GM12878 (cell line): ENCODE data around the gene OPN5. TPM values are rescaled to one million over a fixed set of nuclear protein-coding genes. Genes with fewer than 3 reads are reported as not detected.

ENCODE experiments used
- ATAC-seq: fragments of 200-7000 bp; cut with Tn5 transposase; 3 replicates; pipeline ENCODE4 v1.9.1; 2020; ENCODE audit warnings: mild to moderate bottlenecking, moderate library complexity
- BruUV-seq: library from RNA; stranded (reverse); fragments of 400-500 nt; replicated peaks from 2 replicates; lab custom pipeline; 2021; lab: Mats Ljungman, UMichigan
- CTCF ChIA-PET: fragments of 300-600 bp; sonication (Branson Sonifier 250); formaldehyde crosslinking; extraction: SDS; loops from one replicate; lab custom pipeline; 2021; ENCODE audit warnings: inconsistent platforms; lab: Yijun Ruan, JAX
- POLR2A ChIA-PET: fragments of 350-600 bp; formaldehyde crosslinking; extraction: SDS; loops from one replicate; lab custom pipeline; 2021; ENCODE audit warnings: inconsistent platforms; lab: Charles Lee
- RAD21 ChIA-PET: fragments of 300-600 bp; sonication (Branson Sonifier 250); formaldehyde crosslinking; loops from one replicate; lab custom pipeline; 2023; ENCODE audit warnings: antibody characterized with exemption; ENCODE audit not compliant: unreplicated experiment; lab: Charles Lee
- SMC1A ChIA-PET: fragments of 300-600 bp; sonication (Branson Sonifier 250); formaldehyde crosslinking; loops from one replicate; lab custom pipeline; 2023; ENCODE audit not compliant: unreplicated experiment, uncharacterized antibody; lab: Charles Lee
- DNase-seq: peaks from one replicate; pipeline ENCODE4 v3.0.0-alpha.2; 2011; ENCODE audit warnings: low read depth, low spot score
- FAIRE-seq: peaks from 3 replicates; lab custom pipeline; 2011; peaks lifted over from hg19 to GRCh38; lab: Jason Lieb, UNC
- H2AFZ ChIP-seq: 2 replicates; pipeline ENCODE4 v1.6.0; 2011; ENCODE audit warnings: low read depth, low read length, control low read depth; ENCODE audit not compliant: control insufficient read depth
- H3K27ac ChIP-seq: 2 replicates; pipeline ENCODE4 v1.5.1; 2011; ENCODE audit warnings: control low read depth; ENCODE audit not compliant: control insufficient read depth, insufficient read depth
- H3K27me3 ChIP-seq, 2 experiments: replicated peaks in 1 of 2; 2 replicates each; pipeline versions ENCODE4 v1.6.0 to v1.6.1; 2011; ENCODE audit warnings: low read length in 1 of 2; ENCODE audit not compliant: control insufficient read depth in 2 of 2, insufficient read depth in 2 of 2
- H3K36me3 ChIP-seq, 2 experiments: 2 replicates each; pipeline ENCODE4 v1.5.1; 2011; ENCODE audit warnings: low read length in 1 of 2; ENCODE audit not compliant: control insufficient read depth in 2 of 2, insufficient read depth in 2 of 2
- H3K4me1 ChIP-seq: 2 replicates; pipeline ENCODE4 v1.6.1; 2011; ENCODE audit warnings: mild to moderate bottlenecking, low read length, moderate library complexity, mixed read lengths; ENCODE audit not compliant: control insufficient read depth, insufficient read depth
- H3K4me2 ChIP-seq: 2 replicates; pipeline ENCODE4 v1.6.0; 2011; ENCODE audit warnings: control low read depth; ENCODE audit not compliant: control insufficient read depth, insufficient read depth
- H3K4me3 ChIP-seq: fragments of 200-600 bp; sonication (generic); 2 replicates; pipeline ENCODE4 v1.5.1; 2016
- H3K79me2 ChIP-seq: 2 replicates; pipeline ENCODE4 v1.6.0; 2011; ENCODE audit warnings: low read length; ENCODE audit not compliant: control insufficient read depth, insufficient read depth
- H3K9ac ChIP-seq: 2 replicates; pipeline ENCODE4 v1.8.0; 2011; ENCODE audit warnings: low read length, control low read depth, mixed read lengths; ENCODE audit not compliant: control insufficient read depth, insufficient read depth
- H3K9me3 ChIP-seq: replicated peaks from 3 replicates; pipeline ENCODE4 v1.5.1; 2011; ENCODE audit warnings: mild to moderate bottlenecking, low read length; ENCODE audit not compliant: control insufficient read depth, insufficient read depth
- H4K20me1 ChIP-seq: 2 replicates; pipeline ENCODE4 v1.6.0; 2011; ENCODE audit not compliant: control insufficient read depth, insufficient read depth
- CBX5 ChIP-seq: sonication (generic); IDR thresholded peaks from 2 replicates; pipeline ENCODE4 v1.6.1; 2016; ENCODE audit warnings: low read depth, moderate library complexity, mild to moderate bottlenecking, inconsistent platforms
- IRF5 ChIP-seq: fragments of 450-650 bp; IDR thresholded peaks from 2 replicates; pipeline ENCODE4 v1.6.1; 2017; ENCODE audit warnings: borderline replicate concordance
- JUNB ChIP-seq: IDR thresholded peaks from 2 replicates; pipeline ENCODE4 v1.6.1; 2016; ENCODE audit warnings: antibody characterized with exemption, mild to moderate bottlenecking
- MEF2A ChIP-seq: IDR thresholded peaks from 2 replicates; pipeline ENCODE4 v1.6.1; 2011; ENCODE audit warnings: low read depth, mild to moderate bottlenecking, low read length, moderate library complexity; ENCODE audit not compliant: insufficient read depth
- NKRF ChIP-seq: fragments of 450-650 bp; conservative IDR thresholded peaks from 2 replicates; pipeline ENCODE4 v1.6.1; 2017; ENCODE audit warnings: mild to moderate bottlenecking, moderate library complexity
- NR2F1 ChIP-seq: fragments of 450-650 bp; conservative IDR thresholded peaks from 2 replicates; pipeline ENCODE4 v1.6.1; 2017; ENCODE audit warnings: mild to moderate bottlenecking
- REST ChIP-seq: IDR thresholded peaks from 2 replicates; pipeline ENCODE4 v1.6.1; 2012; ENCODE audit warnings: mild to moderate bottlenecking, low read depth, low read length
- SIN3A ChIP-seq: IDR thresholded peaks from 2 replicates; pipeline ENCODE4 v1.6.1; 2012; ENCODE audit warnings: low read depth, low read length, improper control_type of control experiment
- SRF ChIP-seq, 2 experiments: IDR thresholded peaks; 2 replicates each; pipeline ENCODE4 v1.6.1; 2011; ENCODE audit warnings: low read depth in 2 of 2, low read length in 2 of 2, mild to moderate bottlenecking in 1 of 2, moderate library complexity in 1 of 2
- ZNF687 ChIP-seq: fragments of 450-650 bp; IDR thresholded peaks from 2 replicates; pipeline ENCODE4 v1.6.1; 2017; ENCODE audit warnings: mild to moderate bottlenecking, moderate library complexity
- WGBS: methylation state at CpG from one replicate; pipeline ENCODE4 v1.1.6; 2016; ENCODE audit warnings: low lambda C conversion rate; ENCODE audit not compliant: insufficient replicate concordance, insufficient coverage; ENCODE audit errors: missing lambda C conversion rate; 5-methylcytosine and 5-hydroxymethylcytosine counted together
- in situ Hi-C: fragments of 300-500 bp; cut with MboI; formaldehyde crosslinking; loops from 9 replicates; pipeline ENCODE4 v1.14.3; 2018; ENCODE audit warnings: mixed read lengths
- intact Hi-C: fragments of 100-400 bp; cut with micrococcal nuclease; formaldehyde crosslinking; loops from one replicate; pipeline ENCODE4 v1.14.2; 2022; ENCODE audit not compliant: unreplicated experiment
- polyA plus RNA-seq, 11 experiments: library from polyadenylated mRNA; depleted of rRNA in 4 of 11; unstranded in 6 of 11; stranded (reverse) in 5 of 11; fragments of >200 nt; fragmentation: Nextera tagmentation in 4 of 11; fragmentation: Illumina TruSeq in 1 of 11; extraction: Ambion mirVana in 4 of 11; extraction: Trizol in 1 of 11; gene quantifications; 1 replicate in 1 of 11; 2 replicates in 10 of 11; pipeline versions ENCODE4 v1.2.1 to v1.2.3, GENCODE V29; 2011 to 2016; ENCODE audit warnings: inconsistent platforms in 2 of 11, missing spikeins in 2 of 11, low read depth in 1 of 11
- total RNA-seq, 4 experiments: library from RNA; depleted of rRNA in 3 of 4; stranded (reverse); fragments of >200 nt in 3 of 4; fragmentation: Illumina TruSeq in 1 of 4; extraction: Trizol in 1 of 4; gene quantifications; 2 replicates each; pipeline versions ENCODE4 v1.2.1 to v1.2.3, GENCODE V29; 2013 to 2021

The OPN5 gene
- total and polyA plus RNA-seq, 10 of the 15 experiments (the other 5 are each of a cell fraction or from before 2014, with no cell fraction given), result not detected

GRCh38 chr6:47737406-47737805 is 44.4 kb upstream of the OPN5 start:
- in situ Hi-C loops (loop anchor here (5.0 kb wide), 1 partner anchor 105 kb away; no protein-coding TSS in a partner anchor), intact Hi-C loops (no loop called here)
- Histone ChIP-seq H3K4me2 (no peak overlapping the region), H3K4me3 (no peak overlapping the region), H3K27me3 (no peaks in the 10 kb centered on the region), H4K20me1 (no peaks in the 10 kb centered on the region), H3K79me2 (no peaks in the 10 kb centered on the region), H2AFZ (no peak overlapping the region), H3K4me1 (peaks cover 4% of the 10 kb centered on the region; the same call in 1 of the 2 replicates), H3K9ac (no peak overlapping the region), H3K27ac (no peak overlapping the region), H3K9me3 (no peaks in the 10 kb centered on the region), H3K36me3 (no peaks in the 10 kb centered on the region)
- POLR2A ChIA-PET, result no interaction called here
- no peak for DNase-seq
- no TSS peak for BruUV-seq
- no peak for ATAC-seq
- no peak for FAIRE-seq
- SMC1A ChIA-PET, result interaction anchor here (0.9 to 1.5 kb wide), 2 partner anchors 85 to 106 kb away, joined by 3 to 4 read pairs; no protein-coding TSS in a partner anchor
- RAD21 ChIA-PET, result interaction anchor here (1.1 to 1.6 kb wide), 2 partner anchors 43 to 379 kb away, joined by 3 read pairs; no protein-coding TSS in a partner anchor
- CTCF ChIA-PET, result interaction anchor here (0.6 to 1.5 kb wide), 4 partner anchors 16 to 273 kb away, joined by 3 to 5 read pairs (median 3); no protein-coding TSS in a partner anchor
- 92% methylated on average over 2 of the region's 2 CpGs for WGBS
- TF ChIP-seq REST (no peak), JUNB (no peak), MEF2A (no peak), NR2F1 (no peak), NKRF (no peak), SIN3A (no peak), IRF5 (no peak), SRF (IDR thresholded peaks at IDR 0.05; ENCODE audit: low read depth in 2 of 2, low read length in 2 of 2) (no peak), ZNF687 (no peak), CBX5 (no peak)
